COLO829 (cell line): ENCODE data around the gene TRMT2B.
A peak's percentile ranks its signal among the peaks of the same experiment; 100 is the strongest.
"Not testable (repeated sequence)": the region's sequence is repeated elsewhere in the genome, so short reads cannot be mapped to it uniquely, and the experiment has no call there.

Experiments
- DNase-seq: peaks from one replicate; pipeline ENCODE4 v3.0.0; 2012; ENCODE audit warnings: low spot score

The TRMT2B gene

DNA sequence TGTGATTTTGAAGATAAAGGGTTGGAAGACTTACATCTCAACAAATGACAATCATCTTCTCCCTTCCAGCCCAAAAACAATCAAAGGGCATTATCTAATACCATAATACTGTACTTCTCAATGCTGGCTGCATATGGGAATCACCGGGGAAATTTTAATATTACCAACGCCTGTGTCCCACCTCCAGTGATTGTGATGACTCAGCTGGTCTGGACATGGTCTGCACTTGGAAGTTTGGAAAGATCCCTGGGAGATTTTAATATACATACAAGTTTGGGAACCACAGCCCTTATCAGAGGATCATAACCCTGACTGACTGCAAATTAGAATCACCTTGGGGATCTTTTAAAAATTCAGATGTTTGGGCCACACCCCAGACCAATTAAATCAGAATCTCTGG is 52.5 kb downstream of the TRMT2B start:
- DNase-seq = no peak

DNA sequence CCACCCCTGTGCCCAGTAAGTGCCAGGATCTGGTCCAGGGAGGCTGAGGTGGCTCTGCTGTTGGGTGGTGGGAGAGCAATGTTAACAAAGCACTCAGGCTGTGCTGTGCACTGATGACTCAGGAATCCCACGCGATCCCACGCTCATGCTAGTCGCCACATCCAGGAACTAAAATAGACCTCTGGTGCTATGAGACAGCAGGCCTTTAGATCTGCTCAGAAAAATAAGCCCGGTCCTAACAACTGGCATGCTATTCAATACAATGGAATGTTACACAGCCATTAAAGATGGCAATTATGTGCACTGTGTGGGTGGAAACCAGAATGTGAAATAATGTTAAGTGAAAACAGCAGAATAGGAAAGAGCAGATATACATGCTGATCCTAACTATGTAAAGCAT is 56.4 kb downstream of the TRMT2B start:
- peak; percentile 89 for DNase-seq

DNA sequence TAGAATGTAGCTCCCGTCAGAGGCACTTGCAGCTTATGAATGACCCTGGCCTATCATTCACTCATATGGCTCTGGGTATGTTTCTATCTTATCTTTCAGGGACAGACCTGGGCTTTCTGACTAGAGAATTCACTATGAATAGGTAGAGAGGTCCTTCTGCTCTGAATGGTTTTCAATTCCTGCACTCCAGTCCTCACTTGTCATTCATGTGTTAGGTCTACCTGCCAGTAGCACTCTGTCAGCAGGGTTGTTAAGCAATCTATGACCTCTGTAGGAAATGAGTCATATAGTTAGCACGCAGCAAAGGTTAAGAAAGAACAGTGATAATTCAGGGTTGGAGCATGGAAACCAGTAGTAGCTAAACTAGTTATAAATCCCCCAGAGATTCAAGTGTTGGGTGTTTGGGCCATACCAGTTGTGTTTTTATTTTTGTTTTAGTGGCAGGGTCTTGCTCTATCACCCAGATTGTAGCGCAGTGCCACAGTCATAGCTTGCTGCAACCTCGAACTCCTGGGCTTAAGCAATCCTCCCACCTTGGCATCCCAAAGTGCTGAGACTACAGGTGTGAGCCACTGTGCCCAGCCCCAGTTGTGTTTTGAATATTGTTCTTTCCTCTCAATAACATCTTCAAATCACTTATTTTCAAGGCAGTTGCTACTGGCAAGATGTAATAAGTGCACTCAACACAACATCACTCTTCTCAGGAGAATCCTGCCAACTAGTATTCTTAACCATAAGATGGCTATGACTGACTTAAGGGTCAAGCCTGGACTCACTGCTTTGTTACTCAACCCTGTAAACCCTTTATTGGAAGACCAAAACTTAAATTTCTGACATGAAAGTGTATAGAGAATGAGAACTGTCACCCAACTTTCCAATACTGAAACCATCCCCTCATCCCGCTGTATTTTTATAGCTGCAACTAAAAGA is 57.3 kb downstream of the TRMT2B start:
- peak; percentile 57 for DNase-seq

DNA sequence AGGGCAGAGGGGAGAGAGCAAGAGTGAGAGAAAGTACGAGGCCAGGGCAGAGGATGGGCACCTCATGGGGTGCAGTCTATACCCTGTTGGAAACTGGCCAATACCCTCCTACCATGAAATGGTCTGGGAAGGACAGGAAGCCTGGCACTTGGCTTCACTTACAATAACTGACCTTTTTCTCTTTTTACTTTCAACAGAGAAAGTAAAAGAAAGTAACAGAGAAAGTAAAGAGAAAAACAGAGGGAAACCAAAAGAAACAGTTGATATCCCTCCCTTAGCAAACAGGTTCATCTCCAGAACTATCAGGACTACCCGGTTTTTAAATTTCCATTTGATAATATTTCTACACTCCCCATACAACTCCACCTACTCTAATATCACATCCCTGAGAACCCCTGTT is 61.8 kb downstream of the TRMT2B start:
- no peak for DNase-seq

DNA sequence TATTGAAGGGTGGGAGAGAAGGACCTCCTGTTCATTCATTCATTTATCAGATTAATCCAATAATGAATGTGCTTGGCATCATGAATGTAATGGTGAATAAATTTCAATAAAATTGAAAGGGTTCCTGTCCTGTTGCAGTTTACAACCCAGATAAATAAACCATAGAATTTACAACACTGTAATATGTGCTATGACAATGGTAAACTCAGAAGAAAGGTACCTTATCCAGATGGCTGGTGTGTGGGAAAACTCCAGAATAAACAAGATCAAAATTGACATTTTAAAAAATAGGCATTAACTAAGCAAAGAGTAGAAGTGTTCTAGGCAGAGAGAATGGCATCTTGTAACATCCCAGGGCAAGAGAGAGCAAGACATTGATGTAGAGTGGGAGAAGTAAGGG is 67.1 kb downstream of the TRMT2B start:
- no peak for DNase-seq

DNA sequence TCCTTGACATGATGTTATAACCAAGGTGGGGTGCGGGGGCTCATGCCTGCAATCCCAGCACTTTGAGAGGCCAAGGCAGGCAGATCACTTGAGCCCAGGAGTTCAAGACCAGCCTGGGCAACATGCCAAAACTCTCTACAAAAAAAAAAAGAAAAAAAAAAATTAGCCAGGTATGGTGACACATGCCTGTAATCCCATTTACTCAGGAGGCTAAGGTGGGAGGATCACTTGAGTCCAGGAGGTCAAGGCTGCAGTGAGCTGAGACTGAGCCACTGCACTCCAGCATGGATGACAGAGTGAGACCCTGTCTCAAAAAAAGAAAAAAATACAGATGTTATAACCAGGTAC is 70.4 kb downstream of the TRMT2B start:
- not testable (repeated sequence) for DNase-seq

DNA sequence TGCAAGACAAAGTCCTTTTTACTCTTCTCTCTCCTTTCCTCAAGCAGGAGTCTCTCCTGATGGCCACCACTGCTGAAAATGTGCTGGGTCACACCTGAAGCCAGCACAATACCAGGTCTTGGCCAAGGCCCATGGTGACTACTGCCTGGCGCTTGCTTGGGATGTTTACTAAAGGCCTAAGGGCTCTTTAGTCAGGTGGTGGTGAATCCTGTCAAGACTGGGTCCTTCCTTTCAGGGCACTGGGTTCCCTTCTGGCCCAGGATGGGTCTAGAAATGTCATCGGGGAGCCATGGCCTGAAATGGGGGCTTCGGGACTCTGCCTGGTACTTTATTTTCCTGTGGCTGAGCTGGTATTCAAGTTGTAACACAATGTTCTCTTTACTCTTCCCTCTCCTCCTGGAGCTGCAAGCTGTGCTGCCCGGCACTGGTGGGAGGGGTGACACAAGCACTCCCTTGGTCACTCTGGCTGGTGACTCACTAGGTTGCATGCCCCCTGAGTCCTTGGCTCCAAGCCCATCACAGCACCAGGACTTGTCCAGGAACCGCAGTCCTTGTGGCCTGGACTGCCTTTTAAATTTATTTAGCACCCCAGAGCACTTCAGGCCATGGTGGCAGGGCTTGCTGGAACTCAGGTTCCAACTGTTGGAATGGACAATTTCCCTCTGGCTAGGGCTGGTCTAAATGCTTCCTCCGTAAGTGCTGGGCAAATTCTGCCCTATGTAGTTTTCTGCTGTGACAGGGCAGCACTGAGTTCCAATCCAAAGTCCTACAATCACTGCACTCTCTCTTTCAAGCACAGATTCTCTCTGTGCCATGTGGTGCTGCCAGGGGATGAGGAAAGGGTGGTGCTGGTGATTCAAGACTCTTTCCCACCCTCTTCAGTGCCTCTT is 71.1 kb downstream of the TRMT2B start:
- DNase-seq = no peak

DNA sequence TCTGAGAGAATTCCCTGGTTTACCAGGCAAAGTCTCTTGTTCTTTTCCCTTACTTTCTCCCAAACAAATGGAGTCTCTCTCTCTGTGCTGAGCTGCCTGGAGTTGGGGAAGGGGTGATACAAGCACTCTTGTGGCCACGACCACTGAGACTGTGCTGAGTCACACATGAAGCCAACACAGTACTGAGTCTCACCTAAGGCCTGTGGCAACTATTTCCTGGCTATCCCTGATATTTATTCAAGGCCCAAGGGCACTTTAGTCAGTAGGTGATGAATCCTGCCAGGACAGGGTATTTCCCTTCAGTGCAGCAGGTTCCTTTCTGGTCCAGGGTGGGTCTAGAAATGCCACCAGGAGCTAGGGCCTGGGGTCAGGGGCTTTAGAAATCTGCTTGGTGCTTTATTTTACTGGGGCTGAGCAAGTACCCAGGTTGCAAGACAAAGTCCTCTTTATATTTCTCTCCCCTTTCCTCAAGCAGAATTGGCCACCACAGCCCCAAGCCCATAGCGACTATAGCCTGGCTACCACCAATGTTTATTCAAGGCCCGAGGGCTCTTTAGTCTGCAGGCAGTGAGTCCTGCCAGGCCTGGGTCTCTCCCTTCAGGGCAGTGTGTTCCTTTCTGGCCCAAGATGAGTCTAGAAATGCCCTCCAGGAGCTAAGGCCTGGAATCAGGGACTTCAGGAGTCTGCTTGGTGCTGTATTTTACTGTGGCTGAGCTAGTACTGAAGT is 71.9 kb downstream of the TRMT2B start:
- no peak for DNase-seq

DNA sequence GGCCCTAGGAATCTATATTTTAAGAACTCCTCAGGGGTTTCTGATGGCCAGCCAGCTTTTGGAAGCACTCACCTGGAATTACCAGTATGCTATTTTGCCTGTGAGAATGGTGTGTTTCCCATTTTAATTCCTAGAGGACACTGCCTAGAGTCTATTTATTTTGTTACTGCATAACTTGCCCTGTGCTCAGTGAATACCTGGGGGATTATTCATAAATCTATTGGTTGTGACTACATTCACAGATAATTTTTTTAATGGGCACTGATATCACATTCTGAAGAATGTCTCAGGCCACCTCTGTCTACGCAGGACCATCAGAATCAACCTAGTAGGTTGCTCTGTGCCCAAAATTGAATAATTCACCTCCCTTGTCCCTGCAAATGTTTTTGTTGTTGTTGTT is 75.7 kb downstream of the TRMT2B start:
- no peak for DNase-seq

DNA sequence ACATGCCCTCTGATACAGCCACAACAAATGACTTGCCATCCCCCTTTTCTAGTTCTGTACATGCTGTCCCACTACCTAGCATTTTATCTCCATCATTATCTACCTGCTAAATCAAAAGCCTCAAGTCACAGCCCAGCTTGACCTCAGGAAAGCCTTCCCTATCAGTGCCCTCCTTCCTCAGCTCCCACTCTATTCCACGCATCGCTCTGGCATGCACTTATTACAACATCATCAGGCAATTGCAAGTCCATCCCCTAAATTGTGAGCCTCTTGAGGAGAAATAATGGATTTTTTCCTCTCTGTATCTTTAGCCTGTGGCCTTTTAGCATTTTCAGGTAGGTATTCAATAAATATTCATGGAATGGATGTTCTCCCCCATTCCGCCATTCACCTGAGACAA is 76.7 kb downstream of the TRMT2B start:
- no peak for DNase-seq

DNA sequence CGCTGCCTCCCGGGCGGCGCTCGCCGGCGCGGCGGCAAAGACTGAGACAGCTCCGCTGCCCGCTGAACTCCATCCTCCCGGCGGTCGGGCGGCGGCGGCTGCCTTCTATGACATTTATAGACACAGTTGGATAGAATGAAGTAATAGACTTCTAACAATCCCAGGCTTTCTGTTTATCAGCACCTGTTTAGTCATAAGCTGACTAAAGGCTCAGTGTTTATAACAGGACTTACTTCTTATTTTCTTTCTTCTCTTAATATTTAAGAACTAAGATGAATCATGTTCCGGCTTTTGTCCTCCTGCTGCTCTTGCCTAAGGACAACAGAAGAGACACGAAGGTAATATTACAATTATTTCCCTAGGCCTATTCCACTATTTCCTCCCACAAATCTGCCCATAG is 78.5 kb downstream of the TRMT2B start:
- no peak for DNase-seq

DNA sequence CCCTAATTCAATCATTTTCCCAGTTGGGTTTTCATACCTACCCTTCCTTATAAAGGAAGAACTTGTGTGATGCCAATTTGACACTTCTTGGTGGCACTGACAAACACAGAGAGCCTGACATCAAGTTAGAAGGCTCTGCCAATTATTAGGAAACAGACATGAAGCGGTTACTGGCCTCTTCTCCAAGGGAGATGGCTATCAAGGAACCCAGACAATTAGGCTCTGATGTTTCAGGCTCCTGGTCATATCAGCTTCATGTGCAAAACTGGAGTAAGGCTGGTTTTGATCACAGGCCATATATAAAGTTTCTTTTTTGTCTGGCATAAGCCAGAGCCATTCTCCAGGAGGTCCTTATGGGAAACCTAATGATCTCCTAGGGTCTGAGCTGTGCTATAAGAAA is 82.0 kb downstream of the TRMT2B start:
- DNase-seq = no peak

DNA sequence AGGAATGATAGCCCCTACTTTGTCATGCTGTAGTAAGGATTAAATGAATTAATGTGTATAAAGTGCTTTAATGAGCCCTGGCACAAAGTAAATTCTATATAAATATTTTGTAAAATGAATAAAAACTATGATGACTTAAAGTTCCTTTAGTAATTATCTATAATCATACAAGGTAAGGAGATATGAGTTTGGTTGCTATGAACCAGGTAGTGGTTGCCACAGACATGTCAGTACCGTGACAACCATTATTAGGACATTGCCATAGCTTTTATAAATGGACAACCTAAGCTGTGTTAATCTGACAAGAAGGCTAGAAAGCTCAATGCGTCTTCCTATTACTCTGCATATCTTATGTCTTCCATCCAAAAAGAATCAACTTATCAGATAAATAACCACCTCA is 82.5 kb downstream of the TRMT2B start, which contains the start of gene ARL13A:
ARL13A (plus strand) TSS at position 301 of the 400 bp plus-strand sequence. CDS start 3,982 bp downstream, outside the sequence.
- no peak for DNase-seq

DNA sequence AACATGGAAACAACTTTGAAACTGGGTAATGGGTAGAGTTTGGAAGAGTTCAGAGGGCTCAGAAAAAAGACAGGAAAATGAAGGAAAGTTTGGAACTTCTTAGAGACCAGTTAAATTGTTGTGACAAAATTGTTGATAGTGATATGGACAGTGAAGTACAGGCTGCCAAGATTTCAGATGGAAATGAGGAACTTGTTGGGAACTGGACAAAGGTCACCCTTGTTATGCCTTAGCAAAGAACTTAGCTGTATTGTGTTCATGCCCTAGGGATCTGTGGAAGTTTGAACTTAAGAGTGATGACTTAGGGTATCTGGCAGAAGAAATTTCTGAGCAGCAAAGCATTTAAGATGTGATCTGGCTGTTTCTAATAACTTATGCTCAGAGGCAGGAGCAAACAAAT is 87.5 kb downstream of the TRMT2B start:
- no peak for DNase-seq

DNA sequence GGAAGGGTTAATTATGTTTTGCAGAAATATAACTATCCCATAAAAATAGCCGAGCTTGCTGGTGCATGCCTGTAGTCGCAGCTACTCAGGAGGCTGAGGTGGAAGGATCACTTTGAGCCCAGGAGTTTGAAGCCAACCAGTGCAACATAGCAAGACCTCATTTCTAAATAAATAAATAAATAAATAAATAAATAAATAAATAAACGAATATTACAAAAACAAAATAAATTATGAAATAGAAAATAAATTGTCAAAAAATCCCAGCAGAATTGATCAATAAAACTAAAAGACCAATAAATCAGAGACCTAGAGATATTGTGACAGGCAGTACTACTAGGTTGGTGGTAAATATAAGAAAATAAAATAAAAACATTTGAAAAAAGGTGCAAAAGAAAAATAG is 89.1 kb downstream of the TRMT2B start:
- no peak for DNase-seq
